VCaP (cell line): ENCODE results near the gene BBLN.
A peak's percentile ranks its signal among the peaks of the same experiment; 100 is the strongest.

ENCODE experiments used
- H3K27ac ChIP-seq: fragments of 450-650 bp; 2 replicates; pipeline ENCODE4 v1.5.1; 2017
- TF ChIP-seq, protein P1 (sequence below): fragments of 450-650 bp; conservative IDR thresholded peaks from 2 replicates; pipeline ENCODE4 v1.5.1; 2017; ENCODE audit warnings: mild to moderate bottlenecking, moderate library complexity

The BBLN gene

GRCh38 chr9:128188209-128188608 lies 28.1 kb downstream of the BBLN start:
- TF ChIP-seq, protein P1, sequence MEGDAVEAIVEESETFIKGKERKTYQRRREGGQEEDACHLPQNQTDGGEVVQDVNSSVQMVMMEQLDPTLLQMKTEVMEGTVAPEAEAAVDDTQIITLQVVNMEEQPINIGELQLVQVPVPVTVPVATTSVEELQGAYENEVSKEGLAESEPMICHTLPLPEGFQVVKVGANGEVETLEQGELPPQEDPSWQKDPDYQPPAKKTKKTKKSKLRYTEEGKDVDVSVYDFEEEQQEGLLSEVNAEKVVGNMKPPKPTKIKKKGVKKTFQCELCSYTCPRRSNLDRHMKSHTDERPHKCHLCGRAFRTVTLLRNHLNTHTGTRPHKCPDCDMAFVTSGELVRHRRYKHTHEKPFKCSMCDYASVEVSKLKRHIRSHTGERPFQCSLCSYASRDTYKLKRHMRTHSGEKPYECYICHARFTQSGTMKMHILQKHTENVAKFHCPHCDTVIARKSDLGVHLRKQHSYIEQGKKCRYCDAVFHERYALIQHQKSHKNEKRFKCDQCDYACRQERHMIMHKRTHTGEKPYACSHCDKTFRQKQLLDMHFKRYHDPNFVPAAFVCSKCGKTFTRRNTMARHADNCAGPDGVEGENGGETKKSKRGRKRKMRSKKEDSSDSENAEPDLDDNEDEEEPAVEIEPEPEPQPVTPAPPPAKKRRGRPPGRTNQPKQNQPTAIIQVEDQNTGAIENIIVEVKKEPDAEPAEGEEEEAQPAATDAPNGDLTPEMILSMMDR = no peak
- no peak overlapping the region for H3K27ac ChIP-seq

GRCh38 chr9:128190013-128190412 lies 29.9 kb downstream of the BBLN start:
- H3K27ac ChIP-seq = peak overlapping the region; percentile 90; the same call in 1 of the 2 replicates
- TF ChIP-seq, protein P1 = no peak

DNA sequence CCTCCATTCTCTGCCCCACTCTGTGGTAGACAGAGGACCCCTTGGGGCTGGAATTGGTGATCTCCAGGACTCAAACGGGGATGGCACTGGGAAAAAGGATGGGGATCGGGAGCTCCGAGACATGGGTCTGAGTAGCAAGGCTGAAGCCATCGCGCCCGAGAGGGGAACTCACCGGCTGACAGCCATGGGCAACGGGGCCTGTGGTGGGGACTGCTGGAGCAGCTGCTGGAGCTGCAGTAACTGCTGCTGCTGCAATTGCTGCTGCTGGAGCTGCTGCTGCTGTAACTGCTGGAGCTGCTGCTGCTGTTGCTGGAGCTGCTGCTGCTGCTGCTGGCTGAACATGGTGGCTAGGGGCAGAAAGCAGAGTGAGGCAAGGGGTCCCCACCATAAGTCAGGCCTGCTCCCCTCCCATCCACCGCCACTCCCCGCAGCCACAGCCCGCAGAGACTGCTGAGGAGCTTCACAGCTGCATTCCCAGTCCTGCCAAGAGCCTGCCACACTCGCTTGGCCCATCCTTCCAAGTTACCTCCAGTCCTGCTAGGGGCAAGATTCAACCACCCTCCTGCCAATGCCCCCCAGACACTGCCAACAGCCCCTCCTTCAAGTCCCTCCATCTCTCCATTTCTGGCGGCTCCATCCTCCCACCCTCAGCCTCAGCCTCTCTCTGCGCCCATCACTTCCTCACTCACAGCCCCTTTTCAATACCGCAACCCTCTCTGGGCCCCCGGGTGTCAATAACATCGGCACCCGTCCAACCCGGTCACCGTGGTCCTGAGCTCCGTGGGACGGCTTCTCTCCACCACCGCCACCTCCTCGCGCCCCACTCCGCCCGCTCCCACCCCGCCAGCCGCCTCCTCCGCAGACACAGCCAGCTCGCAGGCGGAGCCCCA lies 30.7 kb downstream of the BBLN start:
- TF ChIP-seq, protein P1 = no peak
- peak overlapping the region; percentile 90 for H3K27ac ChIP-seq

DNA sequence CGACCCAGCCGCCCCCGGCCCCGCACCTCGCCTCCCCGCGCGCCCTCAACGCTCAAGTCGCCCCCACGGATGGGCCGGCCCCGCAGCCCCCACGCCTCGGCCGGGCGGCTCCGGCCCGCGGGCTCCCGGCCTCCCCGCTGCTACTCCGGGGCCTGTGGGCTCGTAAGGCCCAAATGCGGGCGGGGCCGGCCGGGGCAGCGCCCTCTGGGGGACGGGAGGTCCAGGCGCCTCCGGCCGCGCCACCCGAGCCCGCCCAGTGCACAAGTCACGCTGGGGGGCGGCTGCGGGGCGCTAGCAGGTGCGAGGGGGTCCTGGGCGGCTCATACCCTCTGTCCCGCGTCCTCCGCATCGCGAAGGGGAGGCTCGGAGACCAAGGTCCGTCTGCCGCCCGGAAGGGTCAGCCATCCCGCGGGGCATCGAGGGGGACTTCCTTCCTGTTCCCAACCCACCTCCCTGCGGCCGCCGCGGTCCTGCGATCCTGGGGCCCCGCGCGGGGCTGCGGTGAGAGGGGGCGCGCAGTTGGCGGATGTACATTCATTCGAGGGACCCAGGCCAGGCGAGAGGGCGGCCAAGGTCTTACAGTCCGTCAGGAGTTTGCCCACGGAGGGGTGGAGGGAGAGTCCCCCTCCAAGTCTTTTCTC lies 31.5 kb downstream of the BBLN start, which contains the start of gene CIZ1:
TSS of gene CIZ1 (minus strand) at position 167 of the 641 bp plus-strand sequence. CDS start 715 bp downstream, outside the sequence.
- H3K27ac ChIP-seq = peak within 1 kb of the TSS; percentile 90
- TF ChIP-seq, protein P1 = peak; percentile 97

- peak overlapping the region; percentile 90 for H3K27ac ChIP-seq
- TF ChIP-seq, protein P1 = peak; percentile 17; the same call in 1 of the 2 replicates
Measured at GRCh38 chr9:128192601-128193371, 32.7 kb downstream of the BBLN start.

DNA sequence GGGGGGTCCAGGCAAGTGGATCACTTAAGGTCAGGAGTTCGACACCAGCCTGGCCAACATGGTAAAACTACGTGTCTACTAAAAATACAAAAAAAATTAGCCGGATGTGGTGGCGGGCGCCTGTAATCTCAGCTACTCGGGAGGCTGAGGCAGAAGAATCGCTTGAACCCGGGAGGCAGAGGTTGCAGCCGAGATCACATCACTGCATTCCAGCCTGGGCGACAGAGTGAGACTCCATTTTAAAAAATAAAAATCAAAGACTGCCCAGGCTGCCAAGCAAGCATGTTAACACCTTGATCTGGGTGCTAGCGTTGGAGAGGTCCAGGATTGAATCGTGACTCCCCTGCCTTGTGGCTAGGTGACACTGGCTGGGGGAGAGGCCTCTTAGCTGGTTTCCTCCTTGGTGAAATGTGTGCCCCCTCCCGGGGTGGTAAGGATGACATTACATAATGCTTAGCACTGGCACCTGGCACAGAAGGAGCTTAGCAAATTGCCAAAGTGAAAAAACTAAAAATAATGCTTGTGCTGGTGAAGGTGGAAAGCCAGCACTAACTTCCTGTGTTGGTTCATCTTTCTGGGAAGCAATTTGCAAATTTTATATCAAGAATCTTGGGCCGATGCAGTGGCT lies 33.5 kb downstream of the BBLN start:
- peak overlapping the region; percentile 90 for H3K27ac ChIP-seq
- TF ChIP-seq, protein P1 = no peak
